ENCODE results near the gene GRIK2. TPM values are rescaled to one million over a fixed set of nuclear protein-coding genes. Genes with fewer than 3 reads are reported as not detected.

GRIK2 gene
- total and polyA plus RNA-seq, 2 donors: 1.7 to 32.3 TPM

GRCh38 chr6:101935732-101936131 is 542.2 kb downstream of the GRIK2 start:
- Histone ChIP-seq H3K27ac (ENCODE audit: low read depth) (no peak overlapping the region), H3K36me3 (ENCODE audit: insufficient read depth) (no peaks in the 10 kb centered on the region), H3K4me1 (ENCODE audit: insufficient read depth) (no peaks in the 10 kb centered on the region), H3K4me3 (ENCODE audit: low read depth, low read length) (no peak overlapping the region)
- 97% methylated on average over 1 of the region's 1 CpG for WGBS
- DNase-seq (ENCODE audit: extremely low spot score): no peak

DNA sequence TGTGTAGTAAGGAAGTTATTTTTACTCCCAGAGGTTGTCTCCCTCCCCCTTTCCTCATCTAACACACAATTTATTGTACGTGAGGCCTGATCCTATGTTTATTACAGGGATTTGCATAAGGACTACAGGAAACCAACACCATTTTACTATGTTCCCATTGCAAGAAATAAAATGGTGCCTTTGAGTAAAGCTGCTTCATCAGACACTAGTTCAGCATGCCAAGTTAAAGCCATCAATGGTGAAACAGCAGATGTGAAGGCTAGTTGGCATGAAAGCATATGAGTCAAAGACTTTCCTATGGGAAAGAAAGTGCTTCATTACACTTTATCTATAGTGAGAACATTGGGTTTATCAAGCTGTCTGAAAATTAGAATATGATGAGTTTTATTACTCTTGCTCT is 543.0 kb downstream of the GRIK2 start:
- 61% methylated on average over 1 of the region's 1 CpG for WGBS
- Histone ChIP-seq H3K4me3 (ENCODE audit: low read depth, low read length) (no peak overlapping the region), H3K36me3 (ENCODE audit: insufficient read depth) (no peaks in the 10 kb centered on the region), H3K4me1 (ENCODE audit: insufficient read depth) (no peaks in the 10 kb centered on the region), H3K27ac (ENCODE audit: low read depth) (no peak overlapping the region)
- no peak for DNase-seq (ENCODE audit: extremely low spot score)

GRCh38 chr6:101937108-101937507 is 543.6 kb downstream of the GRIK2 start:
- Histone ChIP-seq H3K27ac (ENCODE audit: low read depth) (no peak overlapping the region), H3K4me1 (ENCODE audit: insufficient read depth) (no peaks in the 10 kb centered on the region), H3K36me3 (ENCODE audit: insufficient read depth) (no peaks in the 10 kb centered on the region), H3K4me3 (ENCODE audit: low read depth, low read length) (no peak overlapping the region)
- WGBS: 96% methylated on average over 1 of the region's 1 CpG
- no peak for DNase-seq (ENCODE audit: extremely low spot score)

DNA sequence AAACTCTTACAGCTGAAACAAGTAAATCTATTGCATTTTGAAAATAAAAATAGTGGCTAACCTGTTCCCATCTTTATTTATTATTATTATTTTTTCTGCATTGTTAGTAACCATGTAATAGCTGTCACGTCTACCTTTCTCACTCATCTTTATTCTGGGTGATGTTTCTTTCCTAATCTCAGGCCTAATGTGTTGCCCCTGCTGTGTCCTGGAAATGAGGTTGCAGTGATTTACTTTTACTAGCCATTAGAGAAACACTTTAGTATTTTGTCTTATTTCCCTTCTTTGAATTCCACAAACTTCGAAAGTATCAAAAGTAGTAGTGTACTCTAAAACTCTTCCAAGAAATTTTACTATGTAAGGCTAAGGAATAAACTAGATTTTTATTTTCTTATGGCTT is 546.9 kb downstream of the GRIK2 start:
- no peaks in the 10 kb centered on the region for H3K36me3 ChIP-seq (ENCODE audit: insufficient read depth)
- WGBS: 89% methylated on average over 2 of the region's 2 CpGs
- no peak for DNase-seq (ENCODE audit: extremely low spot score)
- no peak overlapping the region for H3K4me3 ChIP-seq (ENCODE audit: low read depth, low read length)
- H3K27ac ChIP-seq (ENCODE audit: low read depth): no peak overlapping the region
- no peaks in the 10 kb centered on the region for H3K4me1 ChIP-seq (ENCODE audit: insufficient read depth)

- Histone ChIP-seq H3K36me3 (ENCODE audit: insufficient read depth) (no peaks in the 10 kb centered on the region), H3K27ac (ENCODE audit: low read depth) (no peak overlapping the region), H3K4me3 (ENCODE audit: low read depth, low read length) (no peak overlapping the region), H3K4me1 (ENCODE audit: insufficient read depth) (no peaks in the 10 kb centered on the region)
- no peak for DNase-seq (ENCODE audit: extremely low spot score)
- WGBS: 66% methylated on average over 2 of the region's 2 CpGs
These were observed 563.5 kb downstream of the GRIK2 start for GRCh38 chr6:101956961-101957360.

DNA sequence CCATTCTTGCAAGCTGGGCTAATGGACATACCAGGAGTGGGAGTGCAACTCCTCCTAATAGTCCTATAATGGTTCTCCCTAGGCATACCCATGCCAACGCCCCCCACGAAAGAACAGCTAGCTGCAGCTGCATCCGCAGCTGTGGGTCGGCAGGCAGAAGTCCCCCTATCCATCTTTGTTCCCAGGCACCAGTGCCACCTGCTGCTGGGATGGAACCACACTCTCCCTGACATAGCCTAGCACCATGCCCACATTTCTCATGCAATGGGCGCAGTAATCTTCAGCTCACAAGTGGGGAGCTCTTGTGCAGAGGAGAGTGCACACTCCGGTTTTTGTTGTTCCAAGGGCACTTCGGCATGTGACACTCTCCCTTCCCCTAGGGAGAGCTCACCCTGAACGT is 567.8 kb downstream of the GRIK2 start:
- DNase-seq (ENCODE audit: extremely low spot score): no peak
- Histone ChIP-seq H3K4me3 (ENCODE audit: low read depth, low read length) (no peak overlapping the region), H3K4me1 (ENCODE audit: insufficient read depth) (no peaks in the 10 kb centered on the region), H3K36me3 (ENCODE audit: insufficient read depth) (no peaks in the 10 kb centered on the region), H3K27ac (ENCODE audit: low read depth) (no peak overlapping the region)
- WGBS: 93% methylated on average over 8 of the region's 8 CpGs

- no peak for DNase-seq (ENCODE audit: extremely low spot score)
- no peak overlapping the region for H3K4me3 ChIP-seq (ENCODE audit: low read depth, low read length)
- no peaks in the 10 kb centered on the region for H3K4me1 ChIP-seq (ENCODE audit: insufficient read depth)
- H3K27ac ChIP-seq (ENCODE audit: low read depth): no peak overlapping the region
- no peaks in the 10 kb centered on the region for H3K36me3 ChIP-seq (ENCODE audit: insufficient read depth)
These were observed 587.4 kb downstream of the GRIK2 start for GRCh38 chr6:101980924-101981323.

DNA sequence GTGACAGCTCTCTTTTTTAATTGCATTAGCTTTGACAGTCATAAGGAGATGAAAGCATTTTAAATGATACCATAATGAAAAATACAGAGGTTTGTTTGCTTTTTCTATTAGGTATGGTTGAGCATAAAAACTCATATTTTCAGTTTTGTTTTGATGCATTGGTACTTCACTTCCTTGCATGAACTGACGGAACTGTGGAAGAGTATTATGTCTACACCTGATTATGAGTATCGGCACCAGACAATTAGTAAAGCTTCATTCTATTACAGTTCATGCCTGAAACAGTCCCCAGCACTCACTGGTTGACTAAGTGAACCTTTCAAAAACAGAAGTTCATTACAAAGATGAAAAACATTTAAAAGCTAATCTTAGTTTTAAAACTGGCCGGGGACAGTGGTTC is 593.0 kb downstream of the GRIK2 start:
- H3K27ac ChIP-seq (ENCODE audit: low read depth): no peak overlapping the region
- no peaks in the 10 kb centered on the region for H3K36me3 ChIP-seq (ENCODE audit: insufficient read depth)
- no peaks in the 10 kb centered on the region for H3K4me1 ChIP-seq (ENCODE audit: insufficient read depth)
- WGBS: 90% methylated on average over 3 of the region's 3 CpGs
- no peak for DNase-seq (ENCODE audit: extremely low spot score)
- H3K4me3 ChIP-seq (ENCODE audit: low read depth, low read length): no peak overlapping the region

DNA sequence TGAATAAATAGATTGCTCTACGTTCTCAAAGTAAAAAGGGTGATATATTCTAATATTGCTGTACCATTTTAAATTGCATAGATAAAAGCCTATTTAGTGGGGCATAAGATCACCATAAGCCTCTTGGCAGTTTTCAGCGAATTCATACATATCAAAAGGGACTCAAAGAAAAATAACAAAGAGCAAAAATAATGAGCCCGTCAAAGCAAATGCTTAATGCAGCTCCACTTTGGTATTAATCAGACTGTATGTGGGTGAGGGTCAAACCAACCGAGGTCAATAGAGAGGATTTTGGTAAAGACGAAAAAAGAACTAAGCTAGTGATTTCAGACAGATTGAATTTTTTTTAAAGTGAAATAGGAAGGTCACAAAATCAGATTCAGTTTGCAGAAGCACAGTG is 598.8 kb downstream of the GRIK2 start:
- 63% methylated on average over 5 of the region's 5 CpGs for WGBS
- Histone ChIP-seq H3K27ac (ENCODE audit: low read depth) (no peak overlapping the region), H3K4me1 (ENCODE audit: insufficient read depth) (no peaks in the 10 kb centered on the region), H3K36me3 (ENCODE audit: insufficient read depth) (no peaks in the 10 kb centered on the region), H3K4me3 (ENCODE audit: low read depth, low read length) (no peak overlapping the region)
- DNase-seq (ENCODE audit: extremely low spot score): no peak

DNA sequence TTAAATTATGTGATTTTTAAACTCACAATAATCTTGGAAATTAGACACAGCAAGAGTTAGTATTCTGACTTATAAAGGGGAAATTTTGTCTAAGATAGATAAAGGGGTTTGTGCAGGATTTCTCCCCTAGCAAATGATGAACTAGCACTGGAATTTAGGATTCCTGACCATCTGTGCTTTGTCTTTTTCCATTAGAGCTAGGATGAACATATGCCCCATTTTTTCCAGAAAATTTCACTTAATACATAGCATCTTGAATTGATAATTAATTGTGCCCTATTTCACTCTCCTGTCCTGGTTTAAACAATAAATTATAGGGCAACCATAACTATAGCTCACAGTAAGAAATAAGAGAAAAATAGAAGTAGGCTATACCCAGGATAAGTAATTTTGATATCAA is 601.0 kb downstream of the GRIK2 start:
- Histone ChIP-seq H3K4me1 (ENCODE audit: insufficient read depth) (no peaks in the 10 kb centered on the region), H3K4me3 (ENCODE audit: low read depth, low read length) (no peak overlapping the region), H3K36me3 (ENCODE audit: insufficient read depth) (no peaks in the 10 kb centered on the region)

DNA sequence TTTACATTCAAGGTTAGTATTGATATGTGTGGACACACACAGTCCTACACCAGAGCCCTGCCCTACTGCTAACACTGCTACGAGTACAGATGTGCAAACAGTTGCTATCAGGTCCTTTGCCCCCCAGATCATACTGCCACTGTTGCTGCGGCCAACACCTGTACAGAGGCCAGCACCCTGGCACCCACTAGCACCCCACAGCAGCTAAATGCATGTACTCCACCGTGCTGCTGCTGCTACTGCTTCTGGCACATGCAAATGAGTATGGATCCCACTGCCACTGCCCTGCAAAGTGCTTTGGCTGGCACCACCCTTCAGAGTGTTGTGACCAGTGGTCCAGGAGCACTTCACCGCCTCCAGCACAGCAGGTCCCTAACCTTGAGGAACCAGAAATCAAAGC is 621.9 kb downstream of the GRIK2 start:
- 91% methylated on average over 4 of the region's 4 CpGs for WGBS
- no peak overlapping the region for H3K27ac ChIP-seq (ENCODE audit: low read depth)
- DNase-seq (ENCODE audit: extremely low spot score): no peak
- no peaks in the 10 kb centered on the region for H3K4me1 ChIP-seq (ENCODE audit: insufficient read depth)
- no peak overlapping the region for H3K4me3 ChIP-seq (ENCODE audit: low read depth, low read length)
- no peaks in the 10 kb centered on the region for H3K36me3 ChIP-seq (ENCODE audit: insufficient read depth)

More for the DNA sequence above, 601.0 kb downstream of the GRIK2 start:
- DNase-seq (ENCODE audit: extremely low spot score): no peak
- no peak overlapping the region for H3K27ac ChIP-seq (ENCODE audit: low read depth)

GRCh38 chr6:102022281-102022680 is 628.8 kb downstream of the GRIK2 start:
- DNase-seq (ENCODE audit: extremely low spot score): no peak
- Histone ChIP-seq H3K4me3 (ENCODE audit: low read depth, low read length) (no peak overlapping the region), H3K4me1 (ENCODE audit: insufficient read depth) (no peaks in the 10 kb centered on the region), H3K27ac (ENCODE audit: low read depth) (no peak overlapping the region), H3K36me3 (ENCODE audit: insufficient read depth) (no peaks in the 10 kb centered on the region)
- 87% methylated on average over 2 of the region's 2 CpGs for WGBS

- no peaks in the 10 kb centered on the region for H3K4me1 ChIP-seq (ENCODE audit: insufficient read depth)
- DNase-seq (ENCODE audit: extremely low spot score): no peak
- no peaks in the 10 kb centered on the region for H3K36me3 ChIP-seq (ENCODE audit: insufficient read depth)
- H3K27ac ChIP-seq (ENCODE audit: low read depth): no peak overlapping the region
- no peak overlapping the region for H3K4me3 ChIP-seq (ENCODE audit: low read depth, low read length)
These were observed 629.3 kb downstream of the GRIK2 start for GRCh38 chr6:102022803-102023202.

- 88% methylated on average over 3 of the region's 3 CpGs for WGBS
- Histone ChIP-seq H3K36me3 (ENCODE audit: insufficient read depth) (no peaks in the 10 kb centered on the region), H3K4me3 (ENCODE audit: low read depth, low read length) (no peak overlapping the region), H3K4me1 (ENCODE audit: insufficient read depth) (no peaks in the 10 kb centered on the region), H3K27ac (ENCODE audit: low read depth) (no peak overlapping the region)
- no peak for DNase-seq (ENCODE audit: extremely low spot score)
These were observed 630.6 kb downstream of the GRIK2 start for GRCh38 chr6:102023977-102024657.

DNA sequence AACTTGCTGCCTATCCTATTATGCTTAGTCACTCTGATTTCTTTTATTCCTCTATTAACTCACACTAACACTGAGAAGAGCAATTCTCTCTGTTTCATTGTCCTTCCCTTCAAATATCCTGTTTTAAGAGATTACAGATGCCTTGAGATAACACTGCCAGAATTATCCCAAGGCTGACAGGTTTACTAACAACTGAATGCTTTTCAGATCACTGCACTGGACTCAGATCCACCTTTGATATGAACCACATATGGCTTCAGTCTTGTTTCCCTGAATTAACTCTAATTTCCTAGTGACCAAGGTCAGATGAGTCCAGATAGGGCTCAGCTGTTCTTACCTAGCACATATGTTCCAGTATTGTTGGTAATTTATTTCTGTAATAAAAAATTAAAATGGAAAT is 633.1 kb downstream of the GRIK2 start:
- no peak for DNase-seq (ENCODE audit: extremely low spot score)
- H3K4me1 ChIP-seq (ENCODE audit: insufficient read depth): no peaks in the 10 kb centered on the region
- H3K4me3 ChIP-seq (ENCODE audit: low read depth, low read length): no peak overlapping the region
- no peak overlapping the region for H3K27ac ChIP-seq (ENCODE audit: low read depth)
- H3K36me3 ChIP-seq (ENCODE audit: insufficient read depth): no peaks in the 10 kb centered on the region

Data from urinary bladder (tissue), 4 donors.